Trophoblast cell (in vitro differentiated cells and primary cell): ENCODE data around the gene VENTX.

ENCODE experiments used
- DNase-seq, 2 donors: peaks; one replicate each; pipeline ENCODE4 v3.0.0-alpha.2; 2016
- H2AFZ ChIP-seq: 2 replicates; pipeline ENCODE4 v1.6.1; 2013; ENCODE audit warnings: low read length, moderate library complexity, mild to moderate bottlenecking; ENCODE audit not compliant: insufficient read depth, poor library complexity
- H2AK5ac ChIP-seq: 2 replicates; pipeline ENCODE4 v1.6.1; 2013; ENCODE audit warnings: mild to moderate bottlenecking, low read length
- H2BK120ac ChIP-seq: 2 replicates; pipeline ENCODE4 v1.6.1; 2013; ENCODE audit warnings: low read length, mild to moderate bottlenecking, moderate library complexity; ENCODE audit not compliant: insufficient read depth, poor library complexity
- H2BK12ac ChIP-seq: 2 replicates; pipeline ENCODE4 v1.6.1; 2013; ENCODE audit warnings: mild to moderate bottlenecking, low read length, moderate library complexity
- H2BK5ac ChIP-seq: 2 replicates; pipeline ENCODE4 v1.6.1; 2013; ENCODE audit warnings: low read length, low read depth, moderate library complexity, mild to moderate bottlenecking; ENCODE audit not compliant: poor library complexity
- H3K14ac ChIP-seq: 2 replicates; pipeline ENCODE4 v1.6.1; 2013; ENCODE audit warnings: mild to moderate bottlenecking, low read length
- H3K18ac ChIP-seq: 2 replicates; pipeline ENCODE4 v1.6.1; 2013; ENCODE audit warnings: mild to moderate bottlenecking, low read length
- H3K23ac ChIP-seq: 2 replicates; pipeline ENCODE4 v1.6.1; 2013; ENCODE audit warnings: low read length
- H3K27ac ChIP-seq: 2 replicates; pipeline ENCODE4 v1.5.1; 2013; ENCODE audit warnings: low read depth, mild to moderate bottlenecking, inconsistent platforms, low read length, moderate library complexity
- H3K27me3 ChIP-seq: 2 replicates; pipeline ENCODE4 v1.6.1; 2013; ENCODE audit warnings: inconsistent platforms, mild to moderate bottlenecking, low read length, moderate library complexity; ENCODE audit not compliant: insufficient read depth
- H3K36me3 ChIP-seq, 2 experiments: 1 replicate in 1 of 2; 2 replicates in 1 of 2; pipeline ENCODE4 v1.6.1; 2013; ENCODE audit warnings: low read length in 2 of 2, mild to moderate bottlenecking in 2 of 2, moderate library complexity in 1 of 2; ENCODE audit not compliant: insufficient read depth in 2 of 2, control insufficient read depth in 1 of 2
- H3K4ac ChIP-seq: 2 replicates; pipeline ENCODE4 v1.6.1; 2013; ENCODE audit warnings: low read depth, mild to moderate bottlenecking, low read length, moderate library complexity
- H3K4me1 ChIP-seq, 2 experiments: 1 replicate in 1 of 2; 2 replicates in 1 of 2; pipeline ENCODE4 v1.6.1; 2013; ENCODE audit warnings: low read length in 2 of 2, mild to moderate bottlenecking in 2 of 2, moderate library complexity in 1 of 2; ENCODE audit not compliant: insufficient read depth in 2 of 2, control insufficient read depth in 1 of 2
- H3K4me2 ChIP-seq: 2 replicates; pipeline ENCODE4 v1.6.1; 2013; ENCODE audit warnings: inconsistent platforms, mild to moderate bottlenecking, low read length, moderate library complexity
- H3K4me3 ChIP-seq: 2 replicates; pipeline ENCODE4 v1.5.1; 2013; ENCODE audit warnings: mild to moderate bottlenecking, low read depth, low read length, inconsistent platforms
- H3K79me1 ChIP-seq: one replicate; pipeline ENCODE4 v1.6.1; 2013; ENCODE audit warnings: low read length
- H3K79me2 ChIP-seq: 2 replicates; pipeline ENCODE4 v1.6.1; 2013; ENCODE audit warnings: low read length, mild to moderate bottlenecking; ENCODE audit not compliant: control insufficient read depth, insufficient read depth, poor library complexity
- H3K9ac ChIP-seq: 2 replicates; pipeline ENCODE4 v1.6.1; 2013; ENCODE audit warnings: mild to moderate bottlenecking, low read length
- H3K9me3 ChIP-seq: 2 replicates; pipeline ENCODE4 v1.6.1; 2013; ENCODE audit warnings: low read depth, mild to moderate bottlenecking, control low read depth, inconsistent platforms, low read length; ENCODE audit not compliant: insufficient read depth
- H4K12ac ChIP-seq: 2 replicates; pipeline ENCODE4 v1.6.1; 2013; ENCODE audit warnings: low read depth, mild to moderate bottlenecking, low read length, moderate library complexity
- H4K8ac ChIP-seq: 2 replicates; pipeline ENCODE4 v1.6.1; 2013; ENCODE audit warnings: low read depth, mild to moderate bottlenecking, low read length, moderate library complexity
- H4K91ac ChIP-seq: one replicate; pipeline ENCODE4 v1.6.1; 2013; ENCODE audit warnings: low read depth, mild to moderate bottlenecking, low read length, moderate library complexity
- WGBS: extraction: QIAGEN DNeasy Blood & Tissue Kit; methylation state at CpG from one replicate; pipeline ENCODE4 v1.1.7; 2013; ENCODE audit warnings: missing lambda C conversion rate; ENCODE audit not compliant: insufficient read length, insufficient coverage; ENCODE audit errors: extremely low coverage; 5-methylcytosine and 5-hydroxymethylcytosine counted together

Gene VENTX

GRCh38 chr10:133195611-133196010 lies 42.0 kb upstream of the VENTX start:
- no peak overlapping the region for H2BK12ac ChIP-seq
- no peak overlapping the region for H3K14ac ChIP-seq
- H3K27me3 ChIP-seq, result no peaks in the 10 kb centered on the region
- H3K4me2 ChIP-seq, result no peak overlapping the region
- no peaks in the 10 kb centered on the region for H3K36me3 ChIP-seq
- no peak overlapping the region for H3K9ac ChIP-seq
- H2BK120ac ChIP-seq, result no peak overlapping the region
- DNase-seq, result no peak
- H2BK5ac ChIP-seq, result no peak overlapping the region
- no peak overlapping the region for H3K18ac ChIP-seq
- peaks cover 8% of the 10 kb centered on the region for H3K9me3 ChIP-seq
- no peak overlapping the region for H4K91ac ChIP-seq
- H2AFZ ChIP-seq, result no peak overlapping the region
- no peaks in the 10 kb centered on the region for H3K79me2 ChIP-seq
- no peak overlapping the region for H3K23ac ChIP-seq
- H4K8ac ChIP-seq, result no peak overlapping the region
- no peaks in the 10 kb centered on the region for H3K4me1 ChIP-seq
- no peaks in the 10 kb centered on the region for H3K79me1 ChIP-seq
- H2AK5ac ChIP-seq, result no peak overlapping the region
- no peak overlapping the region for H3K4ac ChIP-seq
- no peak overlapping the region for H3K4me3 ChIP-seq
- H4K12ac ChIP-seq, result no peak overlapping the region
- H3K27ac ChIP-seq, result no peak overlapping the region
- no CpG with 5 or more reads among the region's 23 CpGs for WGBS

DNA sequence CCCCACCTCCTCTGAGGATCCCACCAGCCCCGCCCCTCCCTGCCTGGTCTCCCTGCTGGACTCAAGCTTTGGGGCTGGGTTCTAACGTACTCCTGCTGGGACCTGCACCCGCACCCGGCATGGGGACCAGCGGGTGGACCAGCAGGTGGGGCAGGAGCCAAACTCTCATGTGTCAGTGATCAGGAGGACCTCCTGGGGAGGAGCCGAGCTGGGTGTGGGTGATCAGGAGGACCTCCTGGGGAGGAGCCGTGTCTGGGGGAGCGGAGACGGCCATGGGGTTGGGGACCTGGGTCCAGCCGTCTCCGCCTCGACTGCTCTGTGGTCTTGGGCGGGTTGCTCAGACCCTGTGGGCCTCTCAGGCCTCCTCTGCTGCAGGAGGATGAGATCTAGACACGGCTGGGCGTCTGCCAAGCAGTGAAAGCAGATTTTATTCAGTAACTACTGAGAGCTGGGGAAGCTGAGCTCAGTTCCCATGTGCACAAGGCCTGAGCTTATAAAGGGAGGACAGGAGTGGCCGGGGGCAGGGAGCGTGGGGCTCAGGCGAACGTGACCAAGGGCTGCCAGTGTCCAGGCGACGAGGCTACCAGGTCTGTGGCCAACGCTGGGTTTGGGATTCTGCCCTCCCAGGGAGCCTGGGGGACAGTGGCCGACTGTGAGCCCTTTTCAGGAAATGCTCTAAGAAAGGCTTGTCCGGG lies 41.3 kb upstream of the VENTX start:
- H3K9ac ChIP-seq, result no peak overlapping the region
- no peak for DNase-seq
- H3K23ac ChIP-seq, result no peak overlapping the region
- no peak overlapping the region for H3K14ac ChIP-seq
- no peak overlapping the region for H3K4me2 ChIP-seq
- no peak overlapping the region for H2AFZ ChIP-seq
- no peak overlapping the region for H3K4me3 ChIP-seq
- WGBS, result no CpG with 5 or more reads among the region's 24 CpGs
- no peak overlapping the region for H4K91ac ChIP-seq
- no peaks in the 10 kb centered on the region for H3K79me2 ChIP-seq
- H3K4me1 ChIP-seq, result no peaks in the 10 kb centered on the region
- no peaks in the 10 kb centered on the region for H3K27me3 ChIP-seq
- H2BK12ac ChIP-seq, result no peak overlapping the region
- no peak overlapping the region for H3K18ac ChIP-seq
- H2BK120ac ChIP-seq, result no peak overlapping the region
- no peak overlapping the region for H3K27ac ChIP-seq
- no peak overlapping the region for H2AK5ac ChIP-seq
- H3K79me1 ChIP-seq, result no peaks in the 10 kb centered on the region
- H4K12ac ChIP-seq, result no peak overlapping the region
- no peak overlapping the region for H3K4ac ChIP-seq
- H2BK5ac ChIP-seq, result no peak overlapping the region
- H3K9me3 ChIP-seq, result peaks cover 8% of the 10 kb centered on the region
- H3K36me3 ChIP-seq, result no peaks in the 10 kb centered on the region
- H4K8ac ChIP-seq, result no peak overlapping the region

- no CpG with 5 or more reads among the region's 40 CpGs for WGBS
- Histone ChIP-seq H2AK5ac (no peak overlapping the region), H4K12ac (no peak overlapping the region), H2BK5ac (no peak overlapping the region), H4K91ac (no peak overlapping the region), H3K23ac (no peak overlapping the region), H3K27me3 (no peaks in the 10 kb centered on the region), H2BK12ac (no peak overlapping the region), H3K27ac (no peak overlapping the region), H3K14ac (no peak overlapping the region), H3K4me3 (no peak overlapping the region), H3K36me3 (no peaks in the 10 kb centered on the region), H3K79me1 (no peaks in the 10 kb centered on the region), H3K79me2 (no peaks in the 10 kb centered on the region), H3K4ac (no peak overlapping the region), H3K18ac (no peak overlapping the region), H4K8ac (no peak overlapping the region), H3K4me2 (no peak overlapping the region), H3K9ac (no peak overlapping the region), H3K4me1 (no peaks in the 10 kb centered on the region), H2AFZ (no peak overlapping the region), H2BK120ac (no peak overlapping the region), H3K9me3 (peaks cover 5% of the 10 kb centered on the region)
- DNase-seq, result no peak
Observed at GRCh38 chr10:133196936-133197758, 40.5 kb upstream of the VENTX start.

GRCh38 chr10:133197786-133198185 lies 39.9 kb upstream of the VENTX start:
- H3K9me3 ChIP-seq, result peaks cover 5% of the 10 kb centered on the region
- H3K27me3 ChIP-seq, result no peaks in the 10 kb centered on the region
- no peak overlapping the region for H3K18ac ChIP-seq
- H3K36me3 ChIP-seq, result no peaks in the 10 kb centered on the region
- H4K8ac ChIP-seq, result no peak overlapping the region
- no peak overlapping the region for H2BK120ac ChIP-seq
- H2BK12ac ChIP-seq, result no peak overlapping the region
- WGBS, result no CpG with 5 or more reads among the region's 9 CpGs
- no peak overlapping the region for H3K4me2 ChIP-seq
- H3K9ac ChIP-seq, result no peak overlapping the region
- DNase-seq, result no peak
- H3K79me1 ChIP-seq, result no peaks in the 10 kb centered on the region
- H3K4me1 ChIP-seq, result no peaks in the 10 kb centered on the region
- no peak overlapping the region for H3K14ac ChIP-seq
- no peak overlapping the region for H3K4me3 ChIP-seq
- H3K79me2 ChIP-seq, result no peaks in the 10 kb centered on the region
- H2AFZ ChIP-seq, result no peak overlapping the region
- no peak overlapping the region for H3K4ac ChIP-seq
- no peak overlapping the region for H4K12ac ChIP-seq
- H3K27ac ChIP-seq, result no peak overlapping the region
- no peak overlapping the region for H4K91ac ChIP-seq
- H3K23ac ChIP-seq, result no peak overlapping the region
- no peak overlapping the region for H2BK5ac ChIP-seq
- no peak overlapping the region for H2AK5ac ChIP-seq
